ENCODE results near the gene DTNB. TPM values are rescaled to one million over a fixed set of nuclear protein-coding genes. Genes with fewer than 3 reads are reported as not detected.

The DTNB gene
- total and polyA plus RNA-seq, 8 donors, result 10.5 to 70.0 (median 33.7) TPM

DNA sequence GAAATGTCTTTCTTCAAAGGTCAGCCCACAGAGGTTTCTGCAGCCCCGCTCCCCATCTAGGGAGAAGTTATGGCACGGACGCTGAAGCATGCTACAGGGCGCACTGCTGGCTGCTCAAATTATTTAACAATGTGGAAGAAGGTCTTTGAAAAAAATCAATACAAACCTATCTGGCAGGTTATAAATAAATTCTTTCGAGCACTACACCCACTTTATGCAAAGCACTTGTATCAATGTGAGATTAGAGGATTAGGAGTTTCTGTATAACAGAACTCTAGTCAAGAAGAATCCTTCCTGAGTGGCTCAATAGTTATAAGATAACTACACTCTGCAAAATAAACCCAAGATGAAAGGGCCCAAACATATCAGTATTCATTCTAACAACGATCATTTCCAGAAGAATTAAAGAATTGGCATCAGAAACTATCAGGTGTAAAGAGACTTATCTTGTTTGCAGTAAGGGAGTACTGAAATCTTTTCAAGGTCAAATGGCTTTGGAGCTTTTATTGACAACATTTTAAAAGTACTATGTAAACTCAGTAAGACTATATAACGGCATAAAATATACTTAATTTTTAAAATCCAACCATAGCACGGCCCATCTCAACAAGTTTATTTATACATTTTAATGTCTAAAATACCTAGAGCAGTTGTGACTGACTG lies 228.6 kb downstream of the DTNB start:
- Histone ChIP-seq H3K4me1 (peaks cover 0 to 34% (median 9%) of the 10 kb centered on the region in 4 donors), H3K9me3 (no peaks in the 10 kb centered on the region), H3K36me3 (no peaks in the 10 kb centered on the region), H3K4me3 (no peak overlapping the region), H3K27me3 (no peaks in the 10 kb centered on the region), H3K27ac (peak overlapping the region in 3 of 5 donors; percentile 3 to 45 (median 28))
- no peak for DNase-seq
- no peak for TF ChIP-seq EP300 (IDR thresholded peaks at IDR 0.05)
- TF ChIP-seq POLR2A (IDR thresholded peaks at IDR 0.05), result no peak
- no peak for TF ChIP-seq POLR2AphosphoS5 (IDR thresholded peaks at IDR 0.05)
- TF ChIP-seq, protein P1, sequence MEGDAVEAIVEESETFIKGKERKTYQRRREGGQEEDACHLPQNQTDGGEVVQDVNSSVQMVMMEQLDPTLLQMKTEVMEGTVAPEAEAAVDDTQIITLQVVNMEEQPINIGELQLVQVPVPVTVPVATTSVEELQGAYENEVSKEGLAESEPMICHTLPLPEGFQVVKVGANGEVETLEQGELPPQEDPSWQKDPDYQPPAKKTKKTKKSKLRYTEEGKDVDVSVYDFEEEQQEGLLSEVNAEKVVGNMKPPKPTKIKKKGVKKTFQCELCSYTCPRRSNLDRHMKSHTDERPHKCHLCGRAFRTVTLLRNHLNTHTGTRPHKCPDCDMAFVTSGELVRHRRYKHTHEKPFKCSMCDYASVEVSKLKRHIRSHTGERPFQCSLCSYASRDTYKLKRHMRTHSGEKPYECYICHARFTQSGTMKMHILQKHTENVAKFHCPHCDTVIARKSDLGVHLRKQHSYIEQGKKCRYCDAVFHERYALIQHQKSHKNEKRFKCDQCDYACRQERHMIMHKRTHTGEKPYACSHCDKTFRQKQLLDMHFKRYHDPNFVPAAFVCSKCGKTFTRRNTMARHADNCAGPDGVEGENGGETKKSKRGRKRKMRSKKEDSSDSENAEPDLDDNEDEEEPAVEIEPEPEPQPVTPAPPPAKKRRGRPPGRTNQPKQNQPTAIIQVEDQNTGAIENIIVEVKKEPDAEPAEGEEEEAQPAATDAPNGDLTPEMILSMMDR (IDR thresholded peaks at IDR 0.05), result no peak
- intact Hi-C loops (cut with DNase I; ENCODE audit: low total_unique reads), result no loop called here
- WGBS, 5 donors, result 26 to 55% (median 44%) methylated on average over 8 of the region's 8 CpGs

DNA sequence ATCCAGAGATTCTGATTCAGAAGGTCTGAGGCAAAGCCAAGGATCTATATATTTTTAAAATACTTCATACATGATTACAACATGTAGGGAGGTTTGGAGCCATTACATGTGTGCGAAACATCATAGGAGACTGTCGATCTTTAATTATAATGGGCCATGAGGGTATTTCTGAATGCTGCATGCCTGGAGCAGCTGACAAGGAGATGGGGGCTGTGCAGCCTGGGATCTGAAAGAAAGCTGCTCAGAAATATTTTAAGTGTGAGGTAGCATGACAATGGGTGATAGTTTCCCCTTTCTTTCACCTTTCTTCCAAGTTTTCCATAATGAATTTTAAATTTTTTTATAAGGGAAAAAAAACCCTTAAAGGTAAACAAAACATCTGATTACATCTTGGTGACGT lies 229.6 kb downstream of the DTNB start:
- no peaks in the 10 kb centered on the region for H3K36me3 ChIP-seq
- intact Hi-C loops (cut with DNase I; ENCODE audit: low total_unique reads), result no loop called here
- 87 to 93% (median 89%) methylated on average over 3 of the region's 3 CpGs for WGBS, 5 donors
- TF ChIP-seq POLR2A (IDR thresholded peaks at IDR 0.05) (no peak), POLR2AphosphoS5 (IDR thresholded peaks at IDR 0.05) (no peak), EP300 (IDR thresholded peaks at IDR 0.05) (no peak)
- TF ChIP-seq, protein P1 (IDR thresholded peaks at IDR 0.05), result no peak
- no peak overlapping the region for H3K4me3 ChIP-seq
- no peak for DNase-seq
- H3K27me3 ChIP-seq, result no peaks in the 10 kb centered on the region
- no peak overlapping the region for H3K27ac ChIP-seq
- H3K9me3 ChIP-seq, result no peaks in the 10 kb centered on the region
- H3K4me1 ChIP-seq, result peaks cover 0 to 25% (median 7%) of the 10 kb centered on the region in 4 donors

DNA sequence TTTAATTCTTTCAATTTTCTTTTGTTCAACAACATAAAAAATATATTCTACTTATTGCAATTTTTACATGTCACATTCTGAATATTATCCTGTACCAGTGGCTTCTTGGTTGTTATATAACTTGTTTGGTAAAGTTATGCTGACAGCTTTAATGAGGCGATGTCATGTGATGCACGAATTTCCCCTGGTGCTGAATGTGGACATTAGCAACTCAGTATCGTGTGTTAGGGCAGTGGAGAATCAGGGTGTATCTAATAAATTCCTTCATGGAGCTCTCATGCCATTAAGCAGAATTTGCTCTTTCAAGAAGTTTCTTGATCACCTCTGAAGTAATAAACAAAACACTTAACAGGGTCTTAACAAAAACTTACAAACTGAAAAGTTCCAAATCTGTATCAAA lies 232.0 kb downstream of the DTNB start:
- Histone ChIP-seq H3K9me3 (no peaks in the 10 kb centered on the region), H3K4me1 (peaks cover 0 to 17% (median 7%) of the 10 kb centered on the region in 4 donors), H3K27me3 (no peaks in the 10 kb centered on the region), H3K27ac (no peak overlapping the region), H3K4me3 (no peak overlapping the region), H3K36me3 (no peaks in the 10 kb centered on the region)
- 74 to 88% (median 83%) methylated on average over 3 of the region's 3 CpGs for WGBS, 5 donors
- intact Hi-C loops (cut with DNase I; ENCODE audit: low total_unique reads), result no loop called here
- TF ChIP-seq POLR2A (IDR thresholded peaks at IDR 0.05) (no peak), EP300 (IDR thresholded peaks at IDR 0.05) (no peak)
- DNase-seq, result no peak

DNA sequence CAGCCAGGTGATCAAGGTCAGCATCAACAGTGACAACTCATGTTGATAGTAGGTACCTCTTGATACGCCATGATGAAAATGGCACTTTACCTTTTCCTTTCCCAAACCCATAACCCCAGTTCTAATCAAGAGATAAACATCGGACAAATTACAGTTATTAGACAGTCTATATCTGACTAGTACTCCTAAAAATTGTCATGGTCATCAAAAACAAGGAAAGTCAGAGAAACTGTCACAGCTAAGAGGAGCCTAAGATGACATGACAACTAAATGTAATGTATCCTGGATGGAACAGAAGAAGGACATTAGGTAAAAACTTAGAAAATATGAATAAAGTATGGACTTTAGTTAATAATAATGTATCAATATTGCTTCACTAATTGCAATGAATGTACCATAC lies 234.6 kb downstream of the DTNB start:
- no peak overlapping the region for H3K27ac ChIP-seq
- no peaks in the 10 kb centered on the region for H3K9me3 ChIP-seq
- 93 to 98% (median 96%) methylated on average over 2 of the region's 2 CpGs for WGBS, 5 donors
- H3K4me1 ChIP-seq, result peaks cover 0 to 4% (median 0%) of the 10 kb centered on the region in 4 donors
- H3K27me3 ChIP-seq, result no peaks in the 10 kb centered on the region
- DNase-seq, result no peak
- TF ChIP-seq EP300 (IDR thresholded peaks at IDR 0.05), result no peak
- TF ChIP-seq POLR2AphosphoS5 (IDR thresholded peaks at IDR 0.05), result no peak
- peaks cover 0 to 7% (median 1%) of the 10 kb centered on the region in 4 donors for H3K36me3 ChIP-seq
- intact Hi-C loops (cut with DNase I; ENCODE audit: low total_unique reads), result no loop called here
- H3K4me3 ChIP-seq, result no peak overlapping the region

DNA sequence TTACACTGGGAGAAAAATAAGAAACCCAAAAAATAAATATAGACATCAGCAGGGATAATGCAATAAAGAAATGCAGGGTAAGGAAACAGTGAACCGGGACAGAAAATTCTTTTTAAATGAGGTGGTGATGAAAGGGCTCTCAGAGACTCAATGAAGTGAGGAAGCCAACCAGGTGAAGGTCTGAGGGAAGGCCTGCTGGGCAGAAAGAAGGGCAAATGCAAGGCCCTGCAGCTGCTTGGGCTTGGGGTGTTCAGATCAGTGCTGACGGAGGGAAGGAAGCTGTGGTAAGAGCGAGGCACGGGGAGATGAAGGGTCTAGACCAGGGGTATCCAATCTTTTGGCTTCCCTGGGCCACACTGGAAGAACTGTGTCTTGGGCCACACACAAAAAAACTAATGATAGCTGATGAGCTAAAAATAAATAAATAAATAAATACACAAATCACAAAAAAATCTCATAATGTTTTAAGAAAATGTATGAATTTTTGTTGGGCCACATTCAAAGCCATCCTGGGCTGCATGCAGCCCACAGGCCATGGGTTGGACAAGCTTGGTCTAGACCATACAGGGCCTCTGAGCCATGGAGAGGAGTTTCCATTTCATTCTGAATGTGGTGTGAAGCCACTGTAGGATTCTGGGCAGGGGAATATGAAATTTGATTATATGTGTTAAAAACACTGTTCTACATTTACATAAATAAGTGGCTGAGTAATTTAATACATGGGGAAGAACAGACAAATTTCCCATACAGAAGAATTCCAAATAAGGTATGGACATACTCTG lies 235.3 kb downstream of the DTNB start:
- H3K9me3 ChIP-seq, result no peaks in the 10 kb centered on the region
- intact Hi-C loops (cut with DNase I; ENCODE audit: low total_unique reads), result no loop called here
- no peak for DNase-seq
- H3K27ac ChIP-seq, result no peak overlapping the region
- no peaks in the 10 kb centered on the region for H3K27me3 ChIP-seq
- H3K36me3 ChIP-seq, result peaks cover 0 to 7% (median 1%) of the 10 kb centered on the region in 4 donors
- peaks cover 0 to 4% (median 0%) of the 10 kb centered on the region in 4 donors for H3K4me1 ChIP-seq
- 93 to 96% (median 95%) methylated on average over 4 of the region's 4 CpGs for WGBS, 5 donors
- H3K4me3 ChIP-seq, result no peak overlapping the region
- TF ChIP-seq, protein P1 (IDR thresholded peaks at IDR 0.05), result no peak
- TF ChIP-seq POLR2AphosphoS5 (IDR thresholded peaks at IDR 0.05), result no peak
